IMR-90 (cell line): ENCODE results near the gene GATA3. TPM values are rescaled to one million over a fixed set of nuclear protein-coding genes. Genes with fewer than 3 reads are reported as not detected.
A peak's percentile ranks its signal among the peaks of the same experiment; 100 is the strongest.

Experiments
- ATAC-seq: fragments of 200-7000 bp; cut with Tn5 transposase; 2 replicates; pipeline ENCODE4 v1.9.1; 2020; ENCODE audit warnings: low read depth, mild to moderate bottlenecking, moderate library complexity
- BruUV-seq: library from RNA; stranded (reverse); fragments of 400-500 nt; replicated peaks from 2 replicates; lab custom pipeline; 2021; lab: Mats Ljungman, UMichigan
- CTCF ChIA-PET: fragments of 300-600 bp; formaldehyde crosslinking; extraction: SDS; loops from one replicate; lab custom pipeline; 2021; ENCODE audit warnings: antibody characterized with exemption; lab: Yijun Ruan, JAX
- POLR2A ChIA-PET: fragments of 300-600 bp; sonication (Branson Sonifier 250); formaldehyde crosslinking; loops from one replicate; lab custom pipeline; 2022; ENCODE audit warnings: antibody characterized with exemption; ENCODE audit not compliant: unreplicated experiment; lab: Charles Lee
- DNase-seq: peaks from one replicate; pipeline ENCODE4 v3.0.0; 2013
- H2AFZ ChIP-seq: replicated peaks from 2 replicates; pipeline ENCODE3; 2013; ENCODE audit warnings: low read length, mild to moderate bottlenecking; ENCODE audit not compliant: poor library complexity
- H2AK5ac ChIP-seq: 2 replicates; pipeline ENCODE4 v1.6.1; 2013; ENCODE audit warnings: low read depth, low read length, inconsistent platforms
- H2AK9ac ChIP-seq: replicated peaks from 2 replicates; pipeline ENCODE3; 2013; ENCODE audit warnings: mild to moderate bottlenecking, low read depth, low read length, moderate library complexity; ENCODE audit not compliant: poor library complexity
- H2BK120ac ChIP-seq: 2 replicates; pipeline ENCODE4 v1.6.1; 2013; ENCODE audit warnings: low read depth, low read length, inconsistent platforms
- H2BK15ac ChIP-seq: 3 replicates; pipeline ENCODE4 v1.6.1; 2013; ENCODE audit warnings: low read depth, low read length, inconsistent platforms
- H2BK20ac ChIP-seq: 2 replicates; pipeline ENCODE4 v1.6.1; 2013; ENCODE audit warnings: low read depth, mild to moderate bottlenecking, inconsistent platforms, low read length, moderate library complexity
- H2BK5ac ChIP-seq: 2 replicates; pipeline ENCODE4 v1.6.1; 2013; ENCODE audit warnings: mild to moderate bottlenecking, low read depth, low read length, inconsistent platforms; ENCODE audit not compliant: poor library complexity, severe bottlenecking
- H3K14ac ChIP-seq: replicated peaks from 2 replicates; pipeline ENCODE4 v1.6.1; 2013; ENCODE audit warnings: low read depth, low read length, inconsistent platforms
- H3K18ac ChIP-seq: 2 replicates; pipeline ENCODE4 v1.6.1; 2013; ENCODE audit warnings: low read depth, low read length, control low read depth
- H3K23ac ChIP-seq: 2 replicates; pipeline ENCODE4 v1.6.1; 2013; ENCODE audit warnings: low read depth, low read length, inconsistent platforms
- H3K27ac ChIP-seq: 2 replicates; pipeline ENCODE4 v1.5.1; 2013; ENCODE audit warnings: mild to moderate bottlenecking, control low read depth, low read length; ENCODE audit not compliant: insufficient read depth
- H3K27me3 ChIP-seq: 2 replicates; pipeline ENCODE4 v1.6.1; 2013; ENCODE audit warnings: low read length; ENCODE audit not compliant: control insufficient read depth, insufficient read depth
- H3K36me3 ChIP-seq: 2 replicates; pipeline ENCODE4 v1.6.1; 2013; ENCODE audit warnings: low read length, mixed read lengths; ENCODE audit not compliant: control insufficient read depth, insufficient read depth
- H3K4ac ChIP-seq: 2 replicates; pipeline ENCODE4 v1.6.1; 2013; ENCODE audit warnings: low read depth, low read length, inconsistent platforms
- H3K4me1 ChIP-seq: 2 replicates; pipeline ENCODE4 v1.6.1; 2013; ENCODE audit warnings: low read length, mixed read lengths; ENCODE audit not compliant: control insufficient read depth, insufficient read depth
- H3K4me2 ChIP-seq: 2 replicates; pipeline ENCODE4 v1.6.1; 2013; ENCODE audit warnings: low read depth, mild to moderate bottlenecking, control low read depth, low read length, moderate library complexity
- H3K4me3 ChIP-seq: 2 replicates; pipeline ENCODE4 v1.5.1; 2013; ENCODE audit warnings: low read depth, mild to moderate bottlenecking, control low read depth, low read length, moderate library complexity; ENCODE audit not compliant: insufficient read depth
- H3K56ac ChIP-seq: 2 replicates; pipeline ENCODE4 v1.6.1; 2013; ENCODE audit warnings: low read length, inconsistent platforms; ENCODE audit not compliant: insufficient read depth; ENCODE audit errors: extremely low read depth
- H3K79me1 ChIP-seq, 2 experiments: 2 replicates each; pipeline ENCODE4 v1.6.1; 2013; ENCODE audit warnings: low read length in 2 of 2, inconsistent platforms in 1 of 2, low read depth in 1 of 2
- H3K9ac ChIP-seq: 2 replicates; pipeline ENCODE4 v1.6.1; 2013; ENCODE audit warnings: low read depth, low read length, control low read depth
- H3K9me1 ChIP-seq: 2 replicates; pipeline ENCODE4 v1.6.1; 2013; ENCODE audit warnings: low read length, inconsistent platforms; ENCODE audit not compliant: insufficient read depth
- H3K9me3 ChIP-seq: 2 replicates; pipeline ENCODE4 v1.6.1; 2013; ENCODE audit warnings: low read length; ENCODE audit not compliant: control insufficient read depth, insufficient read depth
- H4K20me1 ChIP-seq: 2 replicates; pipeline ENCODE4 v1.6.1; 2013; ENCODE audit warnings: low read length, inconsistent platforms; ENCODE audit not compliant: insufficient read depth
- H4K5ac ChIP-seq: 2 replicates; pipeline ENCODE4 v1.6.1; 2013; ENCODE audit warnings: mild to moderate bottlenecking, low read depth, low read length, control low read depth
- H4K8ac ChIP-seq, 2 experiments: 2 replicates each; pipeline ENCODE4 v1.6.1; 2013; ENCODE audit warnings: low read depth in 2 of 2, low read length in 2 of 2, control low read depth in 1 of 2, inconsistent platforms in 1 of 2
- H4K91ac ChIP-seq: 2 replicates; pipeline ENCODE4 v1.6.1; 2013; ENCODE audit warnings: low read depth, low read length, inconsistent platforms; ENCODE audit not compliant: insufficient read depth
- FOS ChIP-seq: fragments of 150-350 bp; IDR thresholded peaks from 2 replicates; pipeline ENCODE4 v1.6.1; 2016; ENCODE audit warnings: low read depth, low read length
- WGBS, 2 experiments: methylation state at CpG; one replicate each; pipeline versions ENCODE4 v1.1.5 to v1.1.7; 2013; ENCODE audit warnings: missing lambda C conversion rate in 2 of 2; ENCODE audit not compliant: insufficient read length in 1 of 2; ENCODE audit errors: extremely low coverage in 2 of 2; 5-methylcytosine and 5-hydroxymethylcytosine counted together
- dilution Hi-C: fragments of 300-500 bp; cut with HindIII; formaldehyde crosslinking; loops from one replicate; pipeline ENCODE4 v1.14.3; 2018; ENCODE audit warnings: low sequenced_read_pairs; ENCODE audit not compliant: unreplicated experiment
- in situ Hi-C: fragments of 300-500 bp; cut with MboI; formaldehyde crosslinking; loops from 3 replicates; pipeline ENCODE4 v1.14.3; 2019; ENCODE audit warnings: low sequenced_read_pairs, inconsistent platforms, mixed read lengths
- intact Hi-C: fragments of 100-400 bp; cut with micrococcal nuclease; formaldehyde crosslinking; loops from 2 replicates; pipeline ENCODE4 v1.10.0; 2022
- polyA plus RNA-seq, 3 experiments: library from polyadenylated mRNA; depleted of rRNA; stranded (reverse); fragments of >200 nt; gene quantifications; 2 replicates each; pipeline ENCODE4 v1.2.3, GENCODE V29; 2012; ENCODE audit warnings: low replicate concordance in 1 of 3
- total RNA-seq: library from RNA; depleted of rRNA; stranded (reverse); fragments of >200 nt; gene quantifications from 2 replicates; pipeline ENCODE4 v1.2.3, GENCODE V29; 2012

Gene GATA3
- total and polyA plus RNA-seq, 2 of the 4 experiments (the other 2 are of a cell fraction) = 0.21 TPM; not detected in 1

DNA sequence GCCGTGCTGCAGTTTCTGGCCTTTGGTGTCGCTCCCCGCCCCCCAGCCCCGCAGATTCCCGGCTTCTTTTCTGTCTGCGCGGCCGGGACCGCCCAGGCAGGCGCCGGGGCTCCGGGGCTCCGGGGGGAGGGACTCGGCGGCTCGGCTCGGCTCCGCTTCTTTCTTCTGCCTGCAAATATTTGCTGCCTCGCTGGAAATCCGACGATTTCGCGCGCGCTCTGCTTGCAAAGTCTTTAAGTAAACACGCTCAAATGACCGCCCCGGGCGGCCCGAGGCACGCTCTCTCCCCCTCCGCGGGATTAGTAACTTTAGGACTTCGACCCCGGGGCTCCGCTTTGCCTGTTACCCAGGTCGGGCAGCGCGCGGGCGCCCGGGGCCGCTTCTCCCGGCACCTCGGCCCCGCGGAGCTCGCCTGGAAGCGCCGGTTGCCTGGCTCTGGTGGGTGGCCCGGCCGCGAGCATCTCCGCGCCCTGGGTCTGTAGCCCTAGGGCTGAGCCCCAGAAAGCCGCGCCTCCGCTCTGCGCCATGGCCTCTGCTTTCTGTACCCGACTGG is 3.9 kb upstream of the GATA3 start:
- Histone ChIP-seq H2BK15ac (no peak overlapping the region), H3K9me3 (peaks cover 2% of the 10 kb centered on the region; the same call in 1 of the 2 replicates), H3K79me1 (no peaks in the 10 kb centered on the region), H4K8ac (no peak overlapping the region), H2BK5ac (no peak overlapping the region), H4K20me1 (no peaks in the 10 kb centered on the region), H3K18ac (no peak overlapping the region), H3K4me2 (peak overlapping the region; percentile 41; the same call in 1 of the 2 replicates), H2AFZ (peak overlapping the region; percentile 6), H3K9ac (no peak overlapping the region), H4K91ac (no peak overlapping the region), H3K4ac (no peak overlapping the region), H3K36me3 (no peaks in the 10 kb centered on the region), H4K5ac (no peak overlapping the region), H2AK5ac (no peak overlapping the region), H3K14ac (no peak overlapping the region), H2BK20ac (no peak overlapping the region), H3K56ac (no peak overlapping the region), H3K4me1 (no peaks in the 10 kb centered on the region; the same call in 1 of the 2 replicates), H3K4me3 (no peak overlapping the region), H2BK120ac (no peak overlapping the region), H3K27me3 (peaks cover 92% of the 10 kb centered on the region), H3K23ac (no peak overlapping the region), H3K27ac (no peak overlapping the region), H3K9me1 (no peaks in the 10 kb centered on the region), H2AK9ac (no peak overlapping the region)
- POLR2A ChIA-PET = no interaction called here
- TF ChIP-seq FOS = no peak
- dilution Hi-C loops = no loop called here
- intact Hi-C loops = loop anchor here (5.0 kb wide), 2 partner anchors 163 to 178 kb away; no protein-coding TSS in a partner anchor
- 1% methylated on average over 10 of the region's 60 CpGs; no CpG with 5 or more reads in 1 of the 2 experiments for whole genome bisulfite sequencing, 2 experiments
- BruUV-seq = no TSS peak
- in situ Hi-C loops = no loop called here
- peak; percentile 2; the same call in 1 of the 2 replicates for ATAC-seq
- peak; percentile 18 for DNase-seq
- CTCF ChIA-PET = no interaction called here
